GM12878 (cell line): ENCODE data around the gene NCAPD3. TPM values are rescaled to one million over a fixed set of nuclear protein-coding genes. Genes with fewer than 3 reads are reported as not detected.
A peak's percentile ranks its signal among the peaks of the same experiment; 100 is the strongest.

Experiments used
- ATAC-seq: fragments of 200-7000 bp; cut with Tn5 transposase; 3 replicates; pipeline ENCODE4 v1.9.1; 2020; ENCODE audit warnings: mild to moderate bottlenecking, moderate library complexity
- BruUV-seq: library from RNA; stranded (reverse); fragments of 400-500 nt; replicated peaks from 2 replicates; lab custom pipeline; 2021; lab: Mats Ljungman, UMichigan
- CTCF ChIA-PET: fragments of 300-600 bp; sonication (Branson Sonifier 250); formaldehyde crosslinking; extraction: SDS; loops from one replicate; lab custom pipeline; 2021; ENCODE audit warnings: inconsistent platforms; lab: Yijun Ruan, JAX
- POLR2A ChIA-PET: fragments of 350-600 bp; formaldehyde crosslinking; extraction: SDS; loops from one replicate; lab custom pipeline; 2021; ENCODE audit warnings: inconsistent platforms; lab: Charles Lee
- RAD21 ChIA-PET: fragments of 300-600 bp; sonication (Branson Sonifier 250); formaldehyde crosslinking; loops from one replicate; lab custom pipeline; 2023; ENCODE audit warnings: antibody characterized with exemption; ENCODE audit not compliant: unreplicated experiment; lab: Charles Lee
- SMC1A ChIA-PET: fragments of 300-600 bp; sonication (Branson Sonifier 250); formaldehyde crosslinking; loops from one replicate; lab custom pipeline; 2023; ENCODE audit not compliant: unreplicated experiment, uncharacterized antibody; lab: Charles Lee
- DNase-seq: peaks from one replicate; pipeline ENCODE4 v3.0.0-alpha.2; 2011; ENCODE audit warnings: low read depth, low spot score
- FAIRE-seq: peaks from 3 replicates; lab custom pipeline; 2011; peaks lifted over from hg19 to GRCh38; lab: Jason Lieb, UNC
- H2AFZ ChIP-seq: 2 replicates; pipeline ENCODE4 v1.6.0; 2011; ENCODE audit warnings: low read depth, low read length, control low read depth; ENCODE audit not compliant: control insufficient read depth
- H3K27ac ChIP-seq: 2 replicates; pipeline ENCODE4 v1.5.1; 2011; ENCODE audit warnings: control low read depth; ENCODE audit not compliant: control insufficient read depth, insufficient read depth
- H3K27me3 ChIP-seq, 2 experiments: replicated peaks in 1 of 2; 2 replicates each; pipeline versions ENCODE4 v1.6.0 to v1.6.1; 2011; ENCODE audit warnings: low read length in 1 of 2; ENCODE audit not compliant: control insufficient read depth in 2 of 2, insufficient read depth in 2 of 2
- H3K36me3 ChIP-seq, 2 experiments: 2 replicates each; pipeline ENCODE4 v1.5.1; 2011; ENCODE audit warnings: low read length in 1 of 2; ENCODE audit not compliant: control insufficient read depth in 2 of 2, insufficient read depth in 2 of 2
- H3K4me1 ChIP-seq: 2 replicates; pipeline ENCODE4 v1.6.1; 2011; ENCODE audit warnings: mild to moderate bottlenecking, low read length, moderate library complexity, mixed read lengths; ENCODE audit not compliant: control insufficient read depth, insufficient read depth
- H3K4me2 ChIP-seq: 2 replicates; pipeline ENCODE4 v1.6.0; 2011; ENCODE audit warnings: control low read depth; ENCODE audit not compliant: control insufficient read depth, insufficient read depth
- H3K4me3 ChIP-seq: fragments of 200-600 bp; sonication (generic); 2 replicates; pipeline ENCODE4 v1.5.1; 2016
- H3K79me2 ChIP-seq: 2 replicates; pipeline ENCODE4 v1.6.0; 2011; ENCODE audit warnings: low read length; ENCODE audit not compliant: control insufficient read depth, insufficient read depth
- H3K9ac ChIP-seq: 2 replicates; pipeline ENCODE4 v1.8.0; 2011; ENCODE audit warnings: low read length, control low read depth, mixed read lengths; ENCODE audit not compliant: control insufficient read depth, insufficient read depth
- H3K9me3 ChIP-seq: replicated peaks from 3 replicates; pipeline ENCODE4 v1.5.1; 2011; ENCODE audit warnings: mild to moderate bottlenecking, low read length; ENCODE audit not compliant: control insufficient read depth, insufficient read depth
- H4K20me1 ChIP-seq: 2 replicates; pipeline ENCODE4 v1.6.0; 2011; ENCODE audit not compliant: control insufficient read depth, insufficient read depth
- EED ChIP-seq: sonication (generic); IDR thresholded peaks from 2 replicates; pipeline ENCODE4 v1.6.1; 2016; ENCODE audit warnings: antibody characterized with exemption, low read depth
- EZH2 ChIP-seq: IDR thresholded peaks from 2 replicates; pipeline ENCODE4 v1.6.1; 2012; ENCODE audit warnings: low read depth, mild to moderate bottlenecking, control low read depth, inconsistent platforms, low read length, borderline replicate concordance; ENCODE audit not compliant: control insufficient read depth
- GATAD2B ChIP-seq: fragments of 450-650 bp; conservative IDR thresholded peaks from 2 replicates; pipeline ENCODE4 v1.6.1; 2017; ENCODE audit warnings: low read depth, mild to moderate bottlenecking, moderate library complexity
- KDM1A ChIP-seq: fragments of 200-600 bp; sonication (generic); IDR thresholded peaks from 2 replicates; pipeline ENCODE4 v1.6.1; 2016; ENCODE audit warnings: borderline replicate concordance
- MXI1 ChIP-seq: fragments of 150-350 bp; IDR thresholded peaks from 2 replicates; pipeline ENCODE4 v1.6.1; 2011; ENCODE audit warnings: low read depth, mild to moderate bottlenecking, inconsistent platforms, low read length, improper control_type of control experiment
- NFIC ChIP-seq: IDR thresholded peaks from 2 replicates; pipeline ENCODE4 v1.6.1; 2012; ENCODE audit warnings: low read depth, mild to moderate bottlenecking, inconsistent platforms, low read length, moderate library complexity
- NFYB ChIP-seq: IDR thresholded peaks from 2 replicates; pipeline ENCODE4 v1.6.1; 2011; ENCODE audit warnings: low read depth, mild to moderate bottlenecking, low read length, improper control_type of control experiment, moderate library complexity; ENCODE audit not compliant: insufficient read depth
- RAD51 ChIP-seq: fragments of 450-650 bp; IDR thresholded peaks from 2 replicates; pipeline ENCODE4 v1.6.1; 2016; ENCODE audit warnings: moderate library complexity, mild to moderate bottlenecking, inconsistent platforms
- WRNIP1 ChIP-seq: IDR thresholded peaks from 2 replicates; pipeline ENCODE4 v1.6.1; 2011; ENCODE audit warnings: low read depth, low read length, improper control_type of control experiment, borderline replicate concordance
- ZNF274 ChIP-seq: IDR thresholded peaks from one replicate; pipeline ENCODE4 v1.8.0; 2011; ENCODE audit not compliant: insufficient read length, insufficient read depth
- WGBS: methylation state at CpG from one replicate; pipeline ENCODE4 v1.1.6; 2016; ENCODE audit warnings: low lambda C conversion rate; ENCODE audit not compliant: insufficient replicate concordance, insufficient coverage; ENCODE audit errors: missing lambda C conversion rate; 5-methylcytosine and 5-hydroxymethylcytosine counted together
- in situ Hi-C: fragments of 300-500 bp; cut with MboI; formaldehyde crosslinking; loops from 9 replicates; pipeline ENCODE4 v1.14.3; 2018; ENCODE audit warnings: mixed read lengths
- intact Hi-C: fragments of 100-400 bp; cut with micrococcal nuclease; formaldehyde crosslinking; loops from one replicate; pipeline ENCODE4 v1.14.2; 2022; ENCODE audit not compliant: unreplicated experiment
- polyA plus RNA-seq, 11 experiments: library from polyadenylated mRNA; depleted of rRNA in 4 of 11; unstranded in 6 of 11; stranded (reverse) in 5 of 11; fragments of >200 nt; fragmentation: Nextera tagmentation in 4 of 11; fragmentation: Illumina TruSeq in 1 of 11; extraction: Ambion mirVana in 4 of 11; extraction: Trizol in 1 of 11; gene quantifications; 1 replicate in 1 of 11; 2 replicates in 10 of 11; pipeline versions ENCODE4 v1.2.1 to v1.2.3, GENCODE V29; 2011 to 2016; ENCODE audit warnings: inconsistent platforms in 2 of 11, missing spikeins in 2 of 11, low read depth in 1 of 11
- total RNA-seq, 4 experiments: library from RNA; depleted of rRNA in 3 of 4; stranded (reverse); fragments of >200 nt in 3 of 4; fragmentation: Illumina TruSeq in 1 of 4; extraction: Trizol in 1 of 4; gene quantifications; 2 replicates each; pipeline versions ENCODE4 v1.2.1 to v1.2.3, GENCODE V29; 2013 to 2021
- TF ChIP-seq, protein P1 (sequence below): fragments of 450-650 bp; IDR thresholded peaks from 2 replicates; pipeline ENCODE4 v1.6.1; 2017; ENCODE audit warnings: mild to moderate bottlenecking, low read depth, inconsistent platforms; ENCODE audit not compliant: poor library complexity, severe bottlenecking
- TF ChIP-seq, protein P2 (sequence below): fragments of 450-650 bp; IDR thresholded peaks from 2 replicates; pipeline ENCODE4 v1.6.1; 2017; ENCODE audit warnings: mild to moderate bottlenecking, moderate library complexity
- TF ChIP-seq, protein P3 (sequence below): fragments of 450-650 bp; IDR thresholded peaks from 2 replicates; pipeline ENCODE4 v1.6.1; 2016; ENCODE audit warnings: mild to moderate bottlenecking

Gene NCAPD3
- total and polyA plus RNA-seq, 10 of the 15 experiments (the other 5 are each of a cell fraction or from before 2014, with no cell fraction given) = 14.9 to 58.2 (median 48.2) TPM

DNA sequence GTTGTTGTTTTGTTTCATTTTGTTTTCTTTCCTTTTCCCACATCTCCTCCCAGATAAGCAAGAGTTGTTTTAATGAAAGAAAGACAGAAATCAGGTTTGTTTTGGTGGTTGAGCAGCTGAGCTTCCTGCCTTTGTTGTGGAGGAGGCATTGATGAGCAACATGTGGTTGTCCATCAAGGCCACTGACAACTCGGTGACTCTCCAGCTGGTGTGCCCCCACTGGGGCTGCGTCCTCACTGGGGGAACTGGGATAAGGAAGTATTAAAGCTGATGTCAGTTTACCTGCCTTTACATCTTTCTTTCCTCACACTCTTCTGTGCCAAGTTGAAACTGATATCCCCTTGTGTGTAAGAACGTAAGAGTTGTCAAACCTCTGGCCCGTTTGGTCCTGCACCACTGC lies 6.6 kb upstream of the NCAPD3 start:
- peaks cover 27% of the 10 kb centered on the region for H3K4me1 ChIP-seq
- BruUV-seq = no TSS peak
- no peak for ATAC-seq
- H3K4me3 ChIP-seq = no peak overlapping the region
- FAIRE-seq = no peak
- no peak overlapping the region for H3K9ac ChIP-seq
- ChIA-PET RAD21 (no interaction called here), CTCF (interaction anchor here (1.5 to 2.7 kb wide), 3 partner anchors 10 to 23 kb away, joined by 4 to 18 read pairs (median 16); no protein-coding TSS in a partner anchor), SMC1A (no interaction called here), POLR2A (no interaction called here)
- no peak overlapping the region for H2AFZ ChIP-seq
- H4K20me1 ChIP-seq = peaks cover 17% of the 10 kb centered on the region; the same call in 1 of the 2 replicates
- intact Hi-C loops = no loop called here
- in situ Hi-C loops = no loop called here
- 66% methylated on average over 4 of the region's 4 CpGs for WGBS
- no peaks in the 10 kb centered on the region for H3K27me3 ChIP-seq
- no peak overlapping the region for H3K4me2 ChIP-seq
- H3K9me3 ChIP-seq = no peaks in the 10 kb centered on the region
- no peaks in the 10 kb centered on the region; a peak in 1 of 4 replicates for H3K36me3 ChIP-seq
- no peak for DNase-seq
- peaks cover 1% of the 10 kb centered on the region for H3K79me2 ChIP-seq
- no peak overlapping the region for H3K27ac ChIP-seq
- TF ChIP-seq EZH2 = no peak
- TF ChIP-seq, protein P1, sequence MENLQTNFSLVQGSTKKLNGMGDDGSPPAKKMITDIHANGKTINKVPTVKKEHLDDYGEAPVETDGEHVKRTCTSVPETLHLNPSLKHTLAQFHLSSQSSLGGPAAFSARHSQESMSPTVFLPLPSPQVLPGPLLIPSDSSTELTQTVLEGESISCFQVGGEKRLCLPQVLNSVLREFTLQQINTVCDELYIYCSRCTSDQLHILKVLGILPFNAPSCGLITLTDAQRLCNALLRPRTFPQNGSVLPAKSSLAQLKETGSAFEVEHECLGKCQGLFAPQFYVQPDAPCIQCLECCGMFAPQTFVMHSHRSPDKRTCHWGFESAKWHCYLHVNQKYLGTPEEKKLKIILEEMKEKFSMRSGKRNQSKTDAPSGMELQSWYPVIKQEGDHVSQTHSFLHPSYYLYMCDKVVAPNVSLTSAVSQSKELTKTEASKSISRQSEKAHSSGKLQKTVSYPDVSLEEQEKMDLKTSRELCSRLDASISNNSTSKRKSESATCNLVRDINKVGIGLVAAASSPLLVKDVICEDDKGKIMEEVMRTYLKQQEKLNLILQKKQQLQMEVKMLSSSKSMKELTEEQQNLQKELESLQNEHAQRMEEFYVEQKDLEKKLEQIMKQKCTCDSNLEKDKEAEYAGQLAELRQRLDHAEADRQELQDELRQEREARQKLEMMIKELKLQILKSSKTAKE = no peak
- no peak for TF ChIP-seq NFYB
- TF ChIP-seq RAD51 = no peak
- no peak for TF ChIP-seq ZNF274
- no peak for TF ChIP-seq NFIC
- TF ChIP-seq EED = no peak
- TF ChIP-seq KDM1A = no peak
- no peak for TF ChIP-seq GATAD2B
- TF ChIP-seq, protein P2, sequence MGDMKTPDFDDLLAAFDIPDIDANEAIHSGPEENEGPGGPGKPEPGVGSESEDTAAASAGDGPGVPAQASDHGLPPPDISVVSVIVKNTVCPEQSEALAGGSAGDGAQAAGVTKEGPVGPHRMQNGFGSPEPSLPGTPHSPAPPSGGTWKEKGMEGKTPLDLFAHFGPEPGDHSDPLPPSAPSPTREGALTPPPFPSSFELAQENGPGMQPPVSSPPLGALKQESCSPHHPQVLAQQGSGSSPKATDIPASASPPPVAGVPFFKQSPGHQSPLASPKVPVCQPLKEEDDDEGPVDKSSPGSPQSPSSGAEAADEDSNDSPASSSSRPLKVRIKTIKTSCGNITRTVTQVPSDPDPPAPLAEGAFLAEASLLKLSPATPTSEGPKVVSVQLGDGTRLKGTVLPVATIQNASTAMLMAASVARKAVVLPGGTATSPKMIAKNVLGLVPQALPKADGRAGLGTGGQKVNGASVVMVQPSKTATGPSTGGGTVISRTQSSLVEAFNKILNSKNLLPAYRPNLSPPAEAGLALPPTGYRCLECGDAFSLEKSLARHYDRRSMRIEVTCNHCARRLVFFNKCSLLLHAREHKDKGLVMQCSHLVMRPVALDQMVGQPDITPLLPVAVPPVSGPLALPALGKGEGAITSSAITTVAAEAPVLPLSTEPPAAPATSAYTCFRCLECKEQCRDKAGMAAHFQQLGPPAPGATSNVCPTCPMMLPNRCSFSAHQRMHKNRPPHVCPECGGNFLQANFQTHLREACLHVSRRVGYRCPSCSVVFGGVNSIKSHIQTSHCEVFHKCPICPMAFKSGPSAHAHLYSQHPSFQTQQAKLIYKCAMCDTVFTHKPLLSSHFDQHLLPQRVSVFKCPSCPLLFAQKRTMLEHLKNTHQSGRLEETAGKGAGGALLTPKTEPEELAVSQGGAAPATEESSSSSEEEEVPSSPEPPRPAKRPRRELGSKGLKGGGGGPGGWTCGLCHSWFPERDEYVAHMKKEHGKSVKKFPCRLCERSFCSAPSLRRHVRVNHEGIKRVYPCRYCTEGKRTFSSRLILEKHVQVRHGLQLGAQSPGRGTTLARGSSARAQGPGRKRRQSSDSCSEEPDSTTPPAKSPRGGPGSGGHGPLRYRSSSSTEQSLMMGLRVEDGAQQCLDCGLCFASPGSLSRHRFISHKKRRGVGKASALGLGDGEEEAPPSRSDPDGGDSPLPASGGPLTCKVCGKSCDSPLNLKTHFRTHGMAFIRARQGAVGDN = no peak
- no peak for TF ChIP-seq MXI1
- no peak for TF ChIP-seq WRNIP1
- TF ChIP-seq, protein P3, sequence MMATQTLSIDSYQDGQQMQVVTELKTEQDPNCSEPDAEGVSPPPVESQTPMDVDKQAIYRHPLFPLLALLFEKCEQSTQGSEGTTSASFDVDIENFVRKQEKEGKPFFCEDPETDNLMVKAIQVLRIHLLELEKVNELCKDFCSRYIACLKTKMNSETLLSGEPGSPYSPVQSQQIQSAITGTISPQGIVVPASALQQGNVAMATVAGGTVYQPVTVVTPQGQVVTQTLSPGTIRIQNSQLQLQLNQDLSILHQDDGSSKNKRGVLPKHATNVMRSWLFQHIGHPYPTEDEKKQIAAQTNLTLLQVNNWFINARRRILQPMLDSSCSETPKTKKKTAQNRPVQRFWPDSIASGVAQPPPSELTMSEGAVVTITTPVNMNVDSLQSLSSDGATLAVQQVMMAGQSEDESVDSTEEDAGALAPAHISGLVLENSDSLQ = peak; percentile 30; the same call in 1 of the 2 replicates
